HepG2 (cell line): ENCODE measurements around the gene JAGN1. TPM values are rescaled to one million over a fixed set of nuclear protein-coding genes. Genes with fewer than 3 reads are reported as not detected.

ENCODE experiments used
- ARID2 ChIP-seq: sonication (generic); formaldehyde crosslinking; IDR thresholded peaks from 2 replicates; pipeline ENCODE4 v1.8.1; 2022; ENCODE audit warnings: mild to moderate bottlenecking, missing genetic modification reagents, borderline replicate concordance
- ARNTL ChIP-seq: sonication (generic); formaldehyde crosslinking; IDR thresholded peaks from 2 replicates; pipeline ENCODE4 v1.4.0; 2020; ENCODE audit warnings: mild to moderate bottlenecking, missing genetic modification reagents
- CCDC6 ChIP-seq: sonication (generic); formaldehyde crosslinking; IDR thresholded peaks from 2 replicates; pipeline ENCODE4 v1.8.1; 2022; ENCODE audit warnings: mild to moderate bottlenecking, missing genetic modification reagents, moderate library complexity
- CEBPG ChIP-seq: IDR thresholded peaks from 2 replicates; pipeline ENCODE4 v1.6.1; 2016
- FOSL2 ChIP-seq: sonication (generic); formaldehyde crosslinking; IDR thresholded peaks from 2 replicates; pipeline ENCODE4 v1.4.0; 2020; ENCODE audit warnings: missing genetic modification reagents
- GABPA ChIP-seq, 2 experiments: IDR thresholded peaks; 2 replicates each; pipeline ENCODE4 v1.6.1; 2011 to 2016; ENCODE audit warnings: low read depth in 2 of 2, low read length in 1 of 2, missing biosample characterization in 1 of 2, missing genetic modification characterization in 1 of 2
- HNF4A ChIP-seq: sonication (generic); formaldehyde crosslinking; IDR thresholded peaks from 2 replicates; pipeline ENCODE4 v1.4.0; 2020; ENCODE audit warnings: missing genetic modification reagents
- ISX ChIP-seq: sonication (generic); formaldehyde crosslinking; conservative IDR thresholded peaks from 2 replicates; pipeline ENCODE4 v1.5.0; 2020; ENCODE audit warnings: missing genetic modification reagents
- LCORL ChIP-seq, 2 experiments: fragments of 450-650 bp in 1 of 2; sonication (generic) in 1 of 2; formaldehyde crosslinking in 1 of 2; IDR thresholded peaks; 2 replicates each; pipeline versions ENCODE4 v1.5.0 to v1.6.1; 2017 to 2020; ENCODE audit warnings: antibody characterized with exemption in 1 of 2, missing genetic modification reagents in 1 of 2
- MIXL1 ChIP-seq: IDR thresholded peaks from 2 replicates; pipeline ENCODE4 v1.6.1; 2016
- RFX1 ChIP-seq: fragments of 450-650 bp; IDR thresholded peaks from 2 replicates; pipeline ENCODE4 v1.6.1; 2017
- RORA ChIP-seq: sonication (generic); formaldehyde crosslinking; IDR thresholded peaks from 2 replicates; pipeline ENCODE4 v1.5.0; 2020; ENCODE audit warnings: mild to moderate bottlenecking, missing genetic modification reagents, moderate library complexity
- RXRB ChIP-seq: IDR thresholded peaks from 2 replicates; pipeline ENCODE4 v1.6.1; 2016; ENCODE audit warnings: borderline replicate concordance, missing genetic modification reagents, missing compliant biosample characterization
- SALL1 ChIP-seq: sonication (generic); formaldehyde crosslinking; IDR thresholded peaks from 2 replicates; pipeline ENCODE4 v1.8.0; 2022; ENCODE audit warnings: mild to moderate bottlenecking, missing genetic modification reagents
- SOX13 ChIP-seq, 3 experiments: fragments of 450-650 bp in 1 of 3; sonication (generic) in 1 of 3; formaldehyde crosslinking in 1 of 3; IDR thresholded peaks in 2 of 3; conservative IDR thresholded peaks in 1 of 3; 2 replicates each; pipeline versions ENCODE4 v1.5.0 to v1.6.1; 2016 to 2020; ENCODE audit warnings: antibody characterized with exemption in 1 of 3, mild to moderate bottlenecking in 1 of 3, missing compliant biosample characterization in 1 of 3, missing genetic modification reagents in 1 of 3, moderate library complexity in 1 of 3
- TFAP4 ChIP-seq: sonication (generic); IDR thresholded peaks from 2 replicates; pipeline ENCODE4 v1.6.1; 2016; ENCODE audit warnings: low read depth, borderline replicate concordance
- YEATS4 ChIP-seq: sonication (generic); formaldehyde crosslinking; IDR thresholded peaks from 2 replicates; pipeline ENCODE4 v1.4.0; 2020; ENCODE audit warnings: missing genetic modification reagents, borderline replicate concordance
- ZBTB7A ChIP-seq: sonication (generic); formaldehyde crosslinking; IDR thresholded peaks from 2 replicates; pipeline ENCODE4 v1.8.0; 2022; ENCODE audit warnings: mild to moderate bottlenecking, missing genetic modification reagents
- ZGPAT ChIP-seq: IDR thresholded peaks from 2 replicates; pipeline ENCODE4 v1.6.1; 2016; ENCODE audit warnings: mild to moderate bottlenecking
- ZKSCAN1 ChIP-seq: fragments of 150-350 bp; IDR thresholded peaks from 2 replicates; pipeline ENCODE4 v1.6.1; 2014; ENCODE audit warnings: low read length
- ZNF17 ChIP-seq: sonication (generic); formaldehyde crosslinking; IDR thresholded peaks from 2 replicates; pipeline ENCODE4 v1.5.0; 2020; ENCODE audit warnings: mild to moderate bottlenecking, missing genetic modification reagents
- ZNF207 ChIP-seq: fragments of 450-650 bp; IDR thresholded peaks from 2 replicates; pipeline ENCODE4 v1.6.1; 2016; ENCODE audit warnings: antibody characterized with exemption, borderline replicate concordance
- ZNF564 ChIP-seq: sonication (generic); formaldehyde crosslinking; IDR thresholded peaks from 2 replicates; pipeline ENCODE4 v1.8.1; 2023; ENCODE audit warnings: mild to moderate bottlenecking, missing genetic modification reagents
- polyA plus RNA-seq, 8 experiments: library from polyadenylated mRNA; depleted of rRNA in 3 of 8; stranded (reverse) in 7 of 8; unstranded in 1 of 8; fragments of >200 nt; fragmentation: Illumina TruSeq in 4 of 8; extraction: Trizol in 4 of 8; gene quantifications; 2 replicates each; pipeline versions ENCODE4 v1.2.1 to v1.2.3, GENCODE V29; 2011 to 2016; ENCODE audit warnings: low read depth in 4 of 8, missing spikeins in 1 of 8, mixed read lengths in 1 of 8; ENCODE audit not compliant: insufficient read depth in 1 of 8
- total RNA-seq, 5 experiments: library from RNA; depleted of rRNA; stranded (reverse); fragments of >200 nt; fragmentation: Illumina TruSeq; extraction: Trizol; gene quantifications; 2 replicates each; pipeline ENCODE4 v1.2.3, GENCODE V29; 2016; ENCODE audit warnings: low read depth in 1 of 5

The JAGN1 gene
- total and polyA plus RNA-seq, 2 of the 13 experiments (the other 11 are each of a cell fraction or from before 2014, with no cell fraction given): 49.9 to 50.9 TPM

GRCh38 chr3:9897408-9898372 is 7.3 kb downstream of the JAGN1 start (continued):
- TF ChIP-seq ARID2 (no peak; the same call in 1 of the 2 replicates), ZNF564 (CRISPR knock-in tag) (peak; percentile 39; the same call in 1 of the 2 replicates), ISX (CRISPR knock-in tag) (no peak), LCORL (IDR thresholded peaks at IDR 0.05) (no peak), LCORL (CRISPR knock-in tag; IDR thresholded peaks at IDR 0.05) (peak; percentile 85), HNF4A (CRISPR knock-in tag) (peak; percentile 72), GABPA (IDR thresholded peaks at IDR 0.05; ENCODE audit: low read depth, low read length) (no peak), GABPA (CRISPR knock-in tag; IDR thresholded peaks at IDR 0.05; ENCODE audit: low read depth) (peak; percentile 59), TFAP4 (peak; percentile 65; the same call in 1 of the 2 replicates), SOX13 (IDR thresholded peaks at IDR 0.05) (peak; percentile 64; the same call in 1 of the 2 replicates), SOX13 (CRISPR knock-in tag; conservative IDR thresholded peaks at IDR 0.05 in 1 of 2, IDR thresholded peaks at IDR 0.05 in 1 of 2) (peak in 1 of 2 experiments; percentile 73; a peak in 2 of 4 replicates), ZBTB7A (CRISPR knock-in tag) (no peak), RORA (CRISPR knock-in tag) (no peak), ZNF207 (no peak), SALL1 (CRISPR knock-in tag) (peak; percentile 70), ARNTL (CRISPR knock-in tag) (peak; percentile 67; the same call in 1 of the 2 replicates), FOSL2 (CRISPR knock-in tag) (peak; percentile 31; the same call in 1 of the 2 replicates), RFX1 (no peak; the same call in 1 of the 2 replicates), CCDC6 (0 out of 2 replicates have a peak, but pooled peaks have one; percentile 52), ZGPAT (CRISPR knock-in tag) (peak; percentile 79), RXRB (CRISPR knock-in tag) (peak; percentile 74), MIXL1 (peak; percentile 25; the same call in 1 of the 2 replicates), CEBPG (CRISPR knock-in tag) (peak; percentile 29), ZKSCAN1 (no peak; the same call in 1 of the 2 replicates), YEATS4 (CRISPR knock-in tag) (peak; percentile 60; the same call in 1 of the 2 replicates), ZNF17 (no peak)
